Natural killer cell (primary cell): ENCODE results near the gene SNRPE. TPM values are rescaled to one million over a fixed set of nuclear protein-coding genes. Genes with fewer than 3 reads are reported as not detected.

ENCODE experiments used
- ATAC-seq, 3 donors: fragments of 150-1000 bp in 2 of 3; fragments of 200-7000 bp in 1 of 3; cut with Tn5 transposase; 1 replicate in 1 of 3; 2 replicates in 2 of 3; pipeline ENCODE4 v1.10.0; 2021; ENCODE audit warnings: mild to moderate bottlenecking in 2 of 3, moderate library complexity in 2 of 3
- DNase-seq, 2 donors: peaks; one replicate each; pipeline versions ENCODE4 v3.0.0 to v3.0.0-alpha.2; 2013 to 2021; ENCODE audit warnings: mixed read lengths in 1 of 2
- H3K27ac ChIP-seq: one replicate; pipeline ENCODE4 v1.5.1; 2013; ENCODE audit warnings: mild to moderate bottlenecking, low read length
- H3K27me3 ChIP-seq: one replicate; pipeline ENCODE4 v1.6.1; 2013; ENCODE audit warnings: low read length; ENCODE audit not compliant: control insufficient read depth, insufficient read depth
- H3K36me3 ChIP-seq: one replicate; pipeline ENCODE4 v1.6.1; 2013; ENCODE audit warnings: low read length; ENCODE audit not compliant: control insufficient read depth, insufficient read depth
- H3K4me1 ChIP-seq: one replicate; pipeline ENCODE4 v1.6.1; 2013; ENCODE audit warnings: low read length; ENCODE audit not compliant: control insufficient read depth, insufficient read depth
- H3K4me3 ChIP-seq: one replicate; pipeline ENCODE4 v1.5.1; 2013; ENCODE audit warnings: low read length
- H3K9me3 ChIP-seq: one replicate; pipeline ENCODE4 v1.6.1; 2013; ENCODE audit warnings: low read length; ENCODE audit not compliant: control insufficient read depth, insufficient read depth
- H3K27ac Mint-ChIP-seq, 2 donors: one replicate each; pipeline ENCODE4 v1.8.0; 2022; ENCODE audit warnings: mild to moderate bottlenecking in 2 of 2, mixed read lengths in 2 of 2, moderate library complexity in 1 of 2
- H3K27me3 Mint-ChIP-seq, 2 donors: one replicate each; pipeline ENCODE4 v1.8.0; 2022; ENCODE audit warnings: low read depth in 2 of 2, mixed read lengths in 2 of 2
- H3K36me3 Mint-ChIP-seq: one replicate; pipeline ENCODE4 v1.8.0; 2022; ENCODE audit warnings: mixed read lengths
- H3K4me1 Mint-ChIP-seq, 2 donors: one replicate each; pipeline ENCODE4 v1.8.0; 2022; ENCODE audit warnings: mixed read lengths in 2 of 2
- H3K4me3 Mint-ChIP-seq: one replicate; pipeline ENCODE4 v1.8.0; 2022; ENCODE audit warnings: mild to moderate bottlenecking, moderate library complexity, mixed read lengths
- H3K9me3 Mint-ChIP-seq, 2 donors: one replicate each; pipeline ENCODE4 v1.8.0; 2022; ENCODE audit warnings: mixed read lengths in 2 of 2
- WGBS: methylation state at CpG from one replicate; pipeline ENCODE4 v1.1.7; 2013; ENCODE audit warnings: missing lambda C conversion rate; ENCODE audit not compliant: insufficient coverage; 5-methylcytosine and 5-hydroxymethylcytosine counted together
- intact Hi-C: fragments of 100-400 bp; cut with micrococcal nuclease; formaldehyde crosslinking; loops from one replicate; pipeline ENCODE4 v1.14.2; 2022
- total RNA-seq, 4 donors: library from RNA; stranded (reverse); fragments of 120-200 nt in 1 of 4; gene quantifications; one replicate each; pipeline versions ENCODE4 v1.2.3 to v1.2.4, GENCODE V29; 2013 to 2022
- TF ChIP-seq, protein P1 (sequence below): fragments of 200-600 bp; IDR thresholded peaks from one replicate; pipeline ENCODE4 v1.8.0; 2022; ENCODE audit warnings: antibody characterized with exemption

Gene SNRPE
- total RNA-seq, 3 donors from 2014 or later (not counting 1 experiment from before 2014, with no cell fraction given) = 48.6 to 57.9 (median 54.4) TPM

DNA sequence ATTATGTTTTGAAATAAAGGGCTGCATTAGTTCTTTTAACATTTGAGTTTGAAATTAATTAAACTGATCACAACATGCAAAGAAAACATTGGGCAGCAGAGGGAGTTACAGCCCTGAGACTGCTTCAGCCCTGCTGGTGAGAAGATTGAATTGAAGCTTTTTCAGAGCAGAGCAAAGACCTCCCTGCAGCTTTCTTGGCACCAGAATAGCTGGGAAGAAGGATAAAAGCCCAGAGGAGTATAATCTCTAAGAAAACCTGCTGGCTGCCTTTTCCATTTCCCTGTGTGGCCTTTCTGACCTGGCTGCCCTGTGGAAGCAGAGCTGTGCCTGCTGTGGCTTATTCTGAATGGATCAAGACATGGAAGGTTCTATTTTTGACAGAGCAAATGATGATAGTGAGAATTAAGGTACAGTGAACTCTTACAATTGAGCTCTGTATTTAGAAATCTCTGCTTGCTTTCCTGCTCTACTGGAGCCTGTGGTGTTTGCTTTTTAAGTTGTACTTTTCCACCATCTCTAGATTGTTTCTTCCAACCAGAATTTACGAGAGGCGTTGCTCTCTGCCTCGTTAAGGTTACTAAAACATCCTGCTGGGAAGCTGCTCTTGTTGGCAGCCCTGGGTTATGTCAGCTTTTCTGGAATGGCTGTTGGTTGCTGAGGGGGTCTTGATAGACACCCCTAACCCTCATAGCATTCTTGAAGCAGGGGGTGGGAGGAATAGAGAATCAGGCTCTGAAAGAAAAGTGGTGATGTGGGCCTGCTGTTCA is 9.9 kb downstream of the SNRPE start:
- Mint-ChIP-seq H3K36me3 (no peaks in the 10 kb centered on the region), H3K4me3 (no peak overlapping the region), H3K27me3 (no peaks in the 10 kb centered on the region), H3K27ac (peak overlapping the region in 1 of 2 donors; percentile 33), H3K4me1 (peaks cover 0 to 5% of the 10 kb centered on the region in 2 donors), H3K9me3 (no peaks in the 10 kb centered on the region)
- intact Hi-C loops = no loop called here
- no peak overlapping the region for H3K4me3 ChIP-seq
- H3K27ac ChIP-seq = no peak overlapping the region
- DNase-seq (peak in 1 of 2 donors; percentile 61), ATAC-seq (peak; percentile 67 to 68 (median 68))
- no peaks in the 10 kb centered on the region for H3K9me3 ChIP-seq
- peaks cover 37% of the 10 kb centered on the region for H3K36me3 ChIP-seq
- TF ChIP-seq, protein P1, sequence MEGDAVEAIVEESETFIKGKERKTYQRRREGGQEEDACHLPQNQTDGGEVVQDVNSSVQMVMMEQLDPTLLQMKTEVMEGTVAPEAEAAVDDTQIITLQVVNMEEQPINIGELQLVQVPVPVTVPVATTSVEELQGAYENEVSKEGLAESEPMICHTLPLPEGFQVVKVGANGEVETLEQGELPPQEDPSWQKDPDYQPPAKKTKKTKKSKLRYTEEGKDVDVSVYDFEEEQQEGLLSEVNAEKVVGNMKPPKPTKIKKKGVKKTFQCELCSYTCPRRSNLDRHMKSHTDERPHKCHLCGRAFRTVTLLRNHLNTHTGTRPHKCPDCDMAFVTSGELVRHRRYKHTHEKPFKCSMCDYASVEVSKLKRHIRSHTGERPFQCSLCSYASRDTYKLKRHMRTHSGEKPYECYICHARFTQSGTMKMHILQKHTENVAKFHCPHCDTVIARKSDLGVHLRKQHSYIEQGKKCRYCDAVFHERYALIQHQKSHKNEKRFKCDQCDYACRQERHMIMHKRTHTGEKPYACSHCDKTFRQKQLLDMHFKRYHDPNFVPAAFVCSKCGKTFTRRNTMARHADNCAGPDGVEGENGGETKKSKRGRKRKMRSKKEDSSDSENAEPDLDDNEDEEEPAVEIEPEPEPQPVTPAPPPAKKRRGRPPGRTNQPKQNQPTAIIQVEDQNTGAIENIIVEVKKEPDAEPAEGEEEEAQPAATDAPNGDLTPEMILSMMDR = peak; percentile 47
- H3K27me3 ChIP-seq = no peaks in the 10 kb centered on the region
- no CpG with 5 or more reads among the region's 3 CpGs for WGBS
- no peaks in the 10 kb centered on the region for H3K4me1 ChIP-seq

DNA sequence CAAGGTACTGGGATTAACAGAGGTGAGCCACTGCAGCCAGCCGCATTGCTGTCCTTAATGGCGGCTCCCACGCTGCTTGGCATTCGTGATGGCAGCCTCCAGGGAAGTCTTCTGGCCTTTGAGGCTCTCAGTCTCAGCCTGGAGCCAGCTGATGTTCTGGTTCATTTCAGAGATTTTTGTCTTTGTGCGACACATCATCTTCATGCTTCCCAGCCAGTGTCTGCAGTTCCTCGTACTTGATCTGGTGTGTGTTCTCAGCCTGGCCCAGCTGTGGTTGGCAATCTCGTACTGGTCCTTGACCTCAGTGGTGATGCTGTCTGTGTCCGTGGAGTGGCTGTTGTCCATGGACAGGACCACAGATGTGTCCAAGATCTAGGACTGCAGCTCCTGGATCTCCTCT is 11.7 kb downstream of the SNRPE start:
- H3K4me1 Mint-ChIP-seq = peaks cover 0 to 5% of the 10 kb centered on the region in 2 donors
- peak overlapping the region in 1 of 2 donors; percentile 51 for H3K27ac Mint-ChIP-seq
- H3K9me3 Mint-ChIP-seq = no peaks in the 10 kb centered on the region
- Histone ChIP-seq H3K27me3 (no peaks in the 10 kb centered on the region), H3K36me3 (peaks cover 25% of the 10 kb centered on the region), H3K4me1 (no peaks in the 10 kb centered on the region), H3K27ac (no peak overlapping the region), H3K9me3 (no peaks in the 10 kb centered on the region), H3K4me3 (no peak overlapping the region)
- DNase-seq (no peak), ATAC-seq (no peak)
- H3K36me3 Mint-ChIP-seq = no peaks in the 10 kb centered on the region
- no peak overlapping the region for H3K4me3 Mint-ChIP-seq
- WGBS = 91% methylated on average over 8 of the region's 8 CpGs
- TF ChIP-seq, protein P1 = no peak
- no peaks in the 10 kb centered on the region for H3K27me3 Mint-ChIP-seq
- intact Hi-C loops = no loop called here

DNA sequence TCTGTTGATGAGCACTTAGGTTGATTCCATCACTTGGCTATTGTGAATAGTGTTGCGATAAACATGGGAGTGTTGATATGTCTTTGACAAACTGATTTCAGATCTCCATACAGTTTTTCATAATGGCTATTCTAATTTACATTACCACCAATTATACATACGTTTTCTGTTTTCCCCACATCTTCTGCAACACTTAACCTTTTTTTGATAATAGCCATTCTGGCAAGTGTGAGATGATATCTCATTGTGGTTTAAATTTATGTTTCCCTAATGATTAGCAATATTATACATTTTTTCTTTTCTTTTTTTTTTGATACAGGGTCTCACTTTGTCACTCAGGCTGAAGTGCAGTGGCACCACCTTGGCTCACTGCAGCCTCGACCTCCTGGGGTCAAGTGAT is 17.0 kb downstream of the SNRPE start:
- Mint-ChIP-seq H3K4me1 (peaks cover 0 to 3% of the 10 kb centered on the region in 2 donors), H3K36me3 (no peaks in the 10 kb centered on the region), H3K27me3 (no peaks in the 10 kb centered on the region), H3K9me3 (no peaks in the 10 kb centered on the region), H3K4me3 (no peak overlapping the region), H3K27ac (no peak overlapping the region)
- DNase-seq (no peak), ATAC-seq (no peak)
- H3K4me1 ChIP-seq = no peaks in the 10 kb centered on the region
- H3K27ac ChIP-seq = no peak overlapping the region
- peaks cover 1% of the 10 kb centered on the region for H3K36me3 ChIP-seq
- H3K27me3 ChIP-seq = no peaks in the 10 kb centered on the region
- H3K9me3 ChIP-seq = no peaks in the 10 kb centered on the region
- H3K4me3 ChIP-seq = no peak overlapping the region
- intact Hi-C loops = no loop called here
- WGBS = 77% methylated on average over 1 of the region's 3 CpGs
- TF ChIP-seq, protein P1 = no peak

DNA sequence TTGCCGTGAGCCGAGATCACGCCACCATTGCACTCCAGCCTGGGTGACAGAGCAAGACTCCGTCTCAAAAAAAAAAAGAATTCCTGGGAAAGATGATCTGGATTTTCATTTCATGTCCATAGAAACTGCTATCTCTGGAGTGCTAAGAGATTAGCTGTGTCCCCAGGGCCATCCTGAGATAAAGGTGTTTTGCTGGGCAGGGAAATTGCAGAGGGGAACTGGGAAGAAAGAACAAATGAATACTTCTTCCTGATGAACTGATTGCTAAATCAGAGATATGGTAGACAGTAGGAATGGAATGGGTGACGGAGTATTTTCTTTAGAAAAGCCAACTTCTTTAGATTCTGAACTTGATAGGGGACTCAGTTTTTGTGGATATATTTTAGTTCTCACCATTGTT is 19.2 kb downstream of the SNRPE start:
- WGBS = 95% methylated on average over 5 of the region's 5 CpGs
- ATAC-seq = no peak
- TF ChIP-seq, protein P1 = no peak

More for the DNA sequence above, 19.2 kb downstream of the SNRPE start:
- Histone ChIP-seq H3K27me3 (no peaks in the 10 kb centered on the region), H3K9me3 (no peaks in the 10 kb centered on the region), H3K4me3 (no peak overlapping the region), H3K36me3 (no peaks in the 10 kb centered on the region), H3K4me1 (no peaks in the 10 kb centered on the region), H3K27ac (no peak overlapping the region)
- no peaks in the 10 kb centered on the region for H3K4me1 Mint-ChIP-seq
- H3K4me3 Mint-ChIP-seq = no peak overlapping the region
- intact Hi-C loops = no loop called here
- no peaks in the 10 kb centered on the region for H3K27me3 Mint-ChIP-seq
- no peak for DNase-seq
- no peak overlapping the region for H3K27ac Mint-ChIP-seq
- H3K36me3 Mint-ChIP-seq = no peaks in the 10 kb centered on the region
- H3K9me3 Mint-ChIP-seq = no peaks in the 10 kb centered on the region
